ENCODE measurements around the gene OR6P1.

The OR6P1 gene

DNA sequence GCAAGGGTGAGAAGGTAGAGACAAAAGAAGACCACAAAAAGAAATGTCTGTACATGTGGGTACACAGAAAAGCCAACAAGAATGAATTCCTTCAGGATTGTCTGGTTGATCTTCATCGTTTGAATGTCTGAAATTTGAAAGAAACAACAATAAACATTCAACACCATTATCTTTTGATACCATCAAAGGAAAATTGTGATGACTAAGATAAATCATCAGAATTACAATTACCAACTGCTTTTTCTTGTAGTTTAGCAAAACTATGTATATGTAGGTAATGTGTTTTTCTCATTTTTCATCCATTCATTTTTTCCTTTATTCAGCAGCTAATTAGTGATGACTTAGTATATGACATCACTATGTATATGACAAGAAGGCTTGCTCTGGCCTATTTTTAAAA lies 9.4 kb upstream of the OR6P1 start, which contains the start of gene OR10X1:
Gene OR10X1 (minus strand): TSS at position 167 of the 400 bp plus-strand sequence. CDS start 0 bp downstream, at position 167.
- no peak within 1 kb of the TSS for H3K18ac ChIP-seq (ENCODE audit: low read length)
- no peak within 1 kb of the TSS for H3K4me2 ChIP-seq (ENCODE audit: insufficient read depth, low read length, poor library complexity, severe bottlenecking)
- no peak within 1 kb of the TSS for H2BK15ac ChIP-seq (ENCODE audit: low read length)
- H3K9ac ChIP-seq (ENCODE audit: low read depth, low read length, poor library complexity), result no peak within 1 kb of the TSS
- no peaks in the 10 kb centered on the region for H3K9me3 ChIP-seq (replicated peaks in 1 of 2; ENCODE audit: control insufficient read depth in 2 of 2, insufficient read depth in 1 of 2, low read depth in 1 of 2, low read length in 2 of 2)
- H3K4ac ChIP-seq (ENCODE audit: low read length), result no peak within 1 kb of the TSS
- no peak within 1 kb of the TSS for H2AK5ac ChIP-seq (ENCODE audit: low read depth, low read length)
- H3K79me1 ChIP-seq (ENCODE audit: low read depth, low read length), result no peaks in the 10 kb centered on the region
- no peak within 1 kb of the TSS for H2BK120ac ChIP-seq (ENCODE audit: low read depth, low read length)
- no peak within 1 kb of the TSS for H2BK5ac ChIP-seq (ENCODE audit: low read length)
- no peaks in the 10 kb centered on the region for H3K27me3 ChIP-seq (ENCODE audit: control insufficient read depth in 3 of 3, insufficient read depth in 3 of 3, low read depth in 1 of 3, low read length in 3 of 3)
- H3K4me3 ChIP-seq (ENCODE audit: low read length in 2 of 2), result no peak within 1 kb of the TSS
- no peak within 1 kb of the TSS for H3K27ac ChIP-seq (replicated peaks; ENCODE audit: low read length)
- DNase-seq (ENCODE audit: low spot score), result no peak
- no CpG with 5 or more reads among the region's 1 CpG for WGBS, 2 donors (ENCODE audit: extremely low coverage in 2 of 2, insufficient read length in 2 of 2, insufficient replicate concordance in 1 of 2)
- H2BK12ac ChIP-seq (ENCODE audit: low read length), result no peak within 1 kb of the TSS
- H3K4me1 ChIP-seq (ENCODE audit: control insufficient read depth in 2 of 2, insufficient read depth in 1 of 2, low read depth in 1 of 2, low read length in 2 of 2), result no peaks in the 10 kb centered on the region
- H3K23ac ChIP-seq (ENCODE audit: low read depth, low read length, poor library complexity), result no peak within 1 kb of the TSS
- no peak within 1 kb of the TSS for H4K8ac ChIP-seq (ENCODE audit: low read depth, low read length)
- no peak within 1 kb of the TSS for H4K91ac ChIP-seq (ENCODE audit: low read depth, low read length, poor library complexity)
- no peak within 1 kb of the TSS for H2AFZ ChIP-seq (ENCODE audit: low read length)
- H3K36me3 ChIP-seq (replicated peaks in 1 of 2; ENCODE audit: control insufficient read depth in 2 of 2, insufficient read depth in 2 of 2, low read length in 2 of 2), result no peaks in the 10 kb centered on the region
- no peak within 1 kb of the TSS for H3K14ac ChIP-seq (ENCODE audit: low read length)

DNA sequence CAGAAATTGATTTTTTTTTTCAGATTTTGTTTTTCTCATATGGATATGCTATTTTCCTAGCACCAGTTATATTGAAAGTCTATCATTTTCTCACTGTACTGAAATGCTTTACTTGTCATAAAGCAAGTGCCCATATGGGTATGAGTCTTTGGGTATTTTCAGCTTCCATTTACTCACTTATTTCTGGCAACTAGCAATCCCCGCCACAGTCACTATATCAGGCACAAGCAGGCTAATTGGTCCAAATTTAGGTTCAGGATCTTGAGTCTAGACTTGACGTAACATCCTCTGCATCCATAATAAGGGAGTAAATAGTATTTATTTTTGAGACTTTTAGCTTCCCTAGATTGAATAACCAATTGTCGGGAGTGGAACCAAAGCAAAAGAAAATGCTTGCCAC lies 7.2 kb upstream of the OR6P1 start:
- H3K9ac ChIP-seq (ENCODE audit: low read depth, low read length, poor library complexity), result no peak overlapping the region
- no peak overlapping the region for H3K4me3 ChIP-seq (ENCODE audit: low read length in 2 of 2)
- H2BK15ac ChIP-seq (ENCODE audit: low read length), result no peak overlapping the region
- H2AK5ac ChIP-seq (ENCODE audit: low read depth, low read length), result no peak overlapping the region
- no peak overlapping the region for H3K18ac ChIP-seq (ENCODE audit: low read length)
- no peak overlapping the region for H2BK5ac ChIP-seq (ENCODE audit: low read length)
- WGBS, 2 donors (ENCODE audit: extremely low coverage in 2 of 2, insufficient read length in 2 of 2, insufficient replicate concordance in 1 of 2), result no CpG with 5 or more reads among the region's 3 CpGs
- no peak overlapping the region for H3K4me2 ChIP-seq (ENCODE audit: insufficient read depth, low read length, poor library complexity, severe bottlenecking)
- H2AFZ ChIP-seq (ENCODE audit: low read length), result no peak overlapping the region
- no peak for DNase-seq (ENCODE audit: low spot score)
- H3K36me3 ChIP-seq (replicated peaks in 1 of 2; ENCODE audit: control insufficient read depth in 2 of 2, insufficient read depth in 2 of 2, low read length in 2 of 2), result no peaks in the 10 kb centered on the region
- no peak overlapping the region for H3K23ac ChIP-seq (ENCODE audit: low read depth, low read length, poor library complexity)
- H3K14ac ChIP-seq (ENCODE audit: low read length), result no peak overlapping the region
- no peaks in the 10 kb centered on the region for H3K9me3 ChIP-seq (replicated peaks in 1 of 2; ENCODE audit: control insufficient read depth in 2 of 2, insufficient read depth in 1 of 2, low read depth in 1 of 2, low read length in 2 of 2)
- no peaks in the 10 kb centered on the region for H3K79me1 ChIP-seq (ENCODE audit: low read depth, low read length)
- no peak overlapping the region for H2BK12ac ChIP-seq (ENCODE audit: low read length)
- no peak overlapping the region for H4K8ac ChIP-seq (ENCODE audit: low read depth, low read length)
- no peak overlapping the region for H4K91ac ChIP-seq (ENCODE audit: low read depth, low read length, poor library complexity)
- H3K4ac ChIP-seq (ENCODE audit: low read length), result no peak overlapping the region
- no peaks in the 10 kb centered on the region for H3K4me1 ChIP-seq (ENCODE audit: control insufficient read depth in 2 of 2, insufficient read depth in 1 of 2, low read depth in 1 of 2, low read length in 2 of 2)
- no peaks in the 10 kb centered on the region for H3K27me3 ChIP-seq (ENCODE audit: control insufficient read depth in 3 of 3, insufficient read depth in 3 of 3, low read depth in 1 of 3, low read length in 3 of 3)
- H2BK120ac ChIP-seq (ENCODE audit: low read depth, low read length), result no peak overlapping the region
- H3K27ac ChIP-seq (replicated peaks; ENCODE audit: low read length), result no peak overlapping the region

DNA sequence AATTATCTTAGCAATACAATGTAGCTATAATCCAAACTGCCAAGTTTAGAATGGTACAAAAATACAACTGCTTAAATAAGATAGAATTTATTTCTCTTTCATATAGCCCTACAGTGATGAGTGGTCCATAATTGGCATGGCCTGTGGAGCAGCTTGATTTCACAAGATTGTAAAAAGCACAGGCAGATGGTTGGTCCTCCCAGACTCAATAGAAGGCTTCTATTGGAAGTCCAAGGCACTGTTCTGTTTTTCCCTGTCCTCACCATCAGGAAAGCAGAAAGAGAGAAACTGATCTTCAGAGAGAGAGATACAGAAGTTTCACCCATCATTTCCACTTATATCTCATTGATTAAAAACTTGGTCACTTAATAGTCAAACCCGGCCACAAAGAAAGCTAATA lies 1.8 kb upstream of the OR6P1 start:
- Histone ChIP-seq H3K4ac (ENCODE audit: low read length) (no peak overlapping the region), H2BK15ac (ENCODE audit: low read length) (no peak overlapping the region), H3K9me3 (replicated peaks in 1 of 2; ENCODE audit: control insufficient read depth in 2 of 2, insufficient read depth in 1 of 2, low read depth in 1 of 2, low read length in 2 of 2) (no peaks in the 10 kb centered on the region), H3K4me1 (ENCODE audit: control insufficient read depth in 2 of 2, insufficient read depth in 1 of 2, low read depth in 1 of 2, low read length in 2 of 2) (no peaks in the 10 kb centered on the region), H2AK5ac (ENCODE audit: low read depth, low read length) (no peak overlapping the region), H3K79me1 (ENCODE audit: low read depth, low read length) (no peaks in the 10 kb centered on the region), H2BK120ac (ENCODE audit: low read depth, low read length) (no peak overlapping the region), H3K4me3 (ENCODE audit: low read length in 2 of 2) (no peak overlapping the region), H3K23ac (ENCODE audit: low read depth, low read length, poor library complexity) (no peak overlapping the region), H2BK5ac (ENCODE audit: low read length) (no peak overlapping the region), H3K4me2 (ENCODE audit: insufficient read depth, low read length, poor library complexity, severe bottlenecking) (no peak overlapping the region), H3K18ac (ENCODE audit: low read length) (no peak overlapping the region), H4K8ac (ENCODE audit: low read depth, low read length) (no peak overlapping the region), H3K27ac (replicated peaks; ENCODE audit: low read length) (no peak overlapping the region), H2BK12ac (ENCODE audit: low read length) (no peak overlapping the region), H4K91ac (ENCODE audit: low read depth, low read length, poor library complexity) (no peak overlapping the region), H3K27me3 (ENCODE audit: control insufficient read depth in 3 of 3, insufficient read depth in 3 of 3, low read depth in 1 of 3, low read length in 3 of 3) (peaks cover 0 to 2% (median 0%) of the 10 kb centered on the region in 3 experiments), H3K14ac (ENCODE audit: low read length) (no peak overlapping the region), H3K36me3 (replicated peaks in 1 of 2; ENCODE audit: control insufficient read depth in 2 of 2, insufficient read depth in 2 of 2, low read length in 2 of 2) (no peaks in the 10 kb centered on the region), H2AFZ (ENCODE audit: low read length) (no peak overlapping the region), H3K9ac (ENCODE audit: low read depth, low read length, poor library complexity) (no peak overlapping the region)
- DNase-seq (ENCODE audit: low spot score), result no peak
- WGBS, 2 donors (ENCODE audit: extremely low coverage in 2 of 2, insufficient read length in 2 of 2, insufficient replicate concordance in 1 of 2), result no CpG with 5 or more reads among the region's 1 CpG

DNA sequence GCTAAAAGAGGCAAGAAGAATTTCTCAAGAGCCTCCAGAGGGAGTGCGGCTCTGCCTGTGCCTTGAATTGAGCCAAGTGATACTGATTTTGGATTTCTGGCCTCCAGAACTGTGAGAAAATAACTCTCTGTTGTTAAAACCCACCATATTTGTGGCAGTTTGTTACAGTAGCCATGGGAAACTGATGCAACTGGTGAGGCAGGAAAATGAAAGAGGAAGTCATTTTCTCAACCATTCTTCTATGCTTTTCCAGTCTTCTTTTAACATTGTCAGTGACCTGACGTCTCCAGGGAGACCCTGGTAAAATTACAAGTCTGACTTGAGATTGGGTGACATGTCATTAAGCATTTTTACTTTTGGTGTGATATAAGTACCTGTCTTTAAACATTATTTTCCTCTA lies 5.8 kb downstream of the OR6P1 start:
- H3K79me1 ChIP-seq (ENCODE audit: low read depth, low read length), result no peaks in the 10 kb centered on the region
- no peaks in the 10 kb centered on the region for H3K9me3 ChIP-seq (replicated peaks in 1 of 2; ENCODE audit: control insufficient read depth in 2 of 2, insufficient read depth in 1 of 2, low read depth in 1 of 2, low read length in 2 of 2)
- no peak overlapping the region for H2AFZ ChIP-seq (ENCODE audit: low read length)
- H2BK120ac ChIP-seq (ENCODE audit: low read depth, low read length), result no peak overlapping the region
- H3K23ac ChIP-seq (ENCODE audit: low read depth, low read length, poor library complexity), result no peak overlapping the region
- H2AK5ac ChIP-seq (ENCODE audit: low read depth, low read length), result no peak overlapping the region
- H3K4me1 ChIP-seq (ENCODE audit: control insufficient read depth in 2 of 2, insufficient read depth in 1 of 2, low read depth in 1 of 2, low read length in 2 of 2), result no peaks in the 10 kb centered on the region
- no peak for DNase-seq (ENCODE audit: low spot score)
- no peak overlapping the region for H3K9ac ChIP-seq (ENCODE audit: low read depth, low read length, poor library complexity)
- no peak overlapping the region for H4K8ac ChIP-seq (ENCODE audit: low read depth, low read length)
- no peak overlapping the region for H3K18ac ChIP-seq (ENCODE audit: low read length)
- peaks cover 0 to 2% (median 0%) of the 10 kb centered on the region in 3 experiments for H3K27me3 ChIP-seq (ENCODE audit: control insufficient read depth in 3 of 3, insufficient read depth in 3 of 3, low read depth in 1 of 3, low read length in 3 of 3)
- H2BK15ac ChIP-seq (ENCODE audit: low read length), result no peak overlapping the region
- no peak overlapping the region for H3K14ac ChIP-seq (ENCODE audit: low read length)
- no peak overlapping the region for H4K91ac ChIP-seq (ENCODE audit: low read depth, low read length, poor library complexity)
- H3K4me3 ChIP-seq (ENCODE audit: low read length in 2 of 2), result no peak overlapping the region
- no peak overlapping the region for H2BK12ac ChIP-seq (ENCODE audit: low read length)
- WGBS, 2 donors (ENCODE audit: extremely low coverage in 2 of 2, insufficient read length in 2 of 2, insufficient replicate concordance in 1 of 2), result no CpG with 5 or more reads among the region's 2 CpGs
- no peaks in the 10 kb centered on the region for H3K36me3 ChIP-seq (replicated peaks in 1 of 2; ENCODE audit: control insufficient read depth in 2 of 2, insufficient read depth in 2 of 2, low read length in 2 of 2)
- no peak overlapping the region for H2BK5ac ChIP-seq (ENCODE audit: low read length)
- H3K4me2 ChIP-seq (ENCODE audit: insufficient read depth, low read length, poor library complexity, severe bottlenecking), result no peak overlapping the region
- no peak overlapping the region for H3K27ac ChIP-seq (replicated peaks; ENCODE audit: low read length)
- no peak overlapping the region for H3K4ac ChIP-seq (ENCODE audit: low read length)
